CD4-positive, alpha-beta memory T cell (primary cell): Measurements from ENCODE around the gene TRIM59. TPM values are rescaled to one million over a fixed set of nuclear protein-coding genes. Genes with fewer than 3 reads are reported as not detected.

Source experiments
- CTCF ChIA-PET: fragments of 350-600 bp; sonication (Branson Sonifier 250); formaldehyde crosslinking; loops from one replicate; lab custom pipeline; 2021; ENCODE audit warnings: inconsistent platforms; ENCODE audit not compliant: partially characterized antibody; lab: Charles Lee
- POLR2A ChIA-PET: fragments of 350-600 bp; sonication (Branson Sonifier 250); formaldehyde crosslinking; loops from one replicate; lab custom pipeline; 2021; ENCODE audit not compliant: partially characterized antibody; lab: Charles Lee
- DNase-seq, 5 donors: peaks; one replicate each; pipeline versions ENCODE4 v3.0.0 to v3.0.0-alpha.2; 2020 to 2022; ENCODE audit warnings: mixed read lengths in 1 of 5
- H3K27ac ChIP-seq: one replicate; pipeline ENCODE4 v1.7.0; 2013; ENCODE audit warnings: low read depth, low read length
- H3K27me3 ChIP-seq: 2 replicates; pipeline ENCODE4 v1.7.0; 2013; ENCODE audit warnings: mild to moderate bottlenecking, low read length, moderate library complexity; ENCODE audit not compliant: insufficient read depth
- H3K36me3 ChIP-seq: 2 replicates; pipeline ENCODE4 v1.7.0; 2013; ENCODE audit warnings: mild to moderate bottlenecking, low read length, moderate library complexity; ENCODE audit not compliant: insufficient read depth
- H3K4me1 ChIP-seq: 2 replicates; pipeline ENCODE4 v1.7.0; 2013; ENCODE audit warnings: mild to moderate bottlenecking, low read length, moderate library complexity; ENCODE audit not compliant: insufficient read depth
- H3K4me3 ChIP-seq, 2 donors: one replicate each; pipeline ENCODE4 v1.7.0; 2013; ENCODE audit warnings: low read length in 2 of 2, mild to moderate bottlenecking in 1 of 2
- H3K9me3 ChIP-seq, 2 donors: one replicate each; pipeline ENCODE4 v1.7.0; 2013; ENCODE audit warnings: low read length in 2 of 2, control low read depth in 1 of 2; ENCODE audit not compliant: control insufficient read depth in 1 of 2
- H3K27ac Mint-ChIP-seq, 7 donors: one replicate each; pipeline ENCODE4 v1.8.0; 2020 to 2021; ENCODE audit warnings: mixed read lengths in 7 of 7, mild to moderate bottlenecking in 6 of 7, inconsistent platforms in 3 of 7, moderate library complexity in 3 of 7
- H3K27me3 Mint-ChIP-seq, 2 donors: one replicate each; pipeline ENCODE4 v1.8.0; 2020 to 2021; ENCODE audit warnings: mixed read lengths in 2 of 2
- H3K36me3 Mint-ChIP-seq, 2 donors: one replicate each; pipeline ENCODE4 v1.8.0; 2020 to 2021; ENCODE audit warnings: mixed read lengths in 2 of 2, inconsistent platforms in 1 of 2, mild to moderate bottlenecking in 1 of 2
- H3K4me1 Mint-ChIP-seq, 4 donors: one replicate each; pipeline ENCODE4 v1.8.0; 2020 to 2021; ENCODE audit warnings: mixed read lengths in 4 of 4, mild to moderate bottlenecking in 1 of 4
- H3K4me3 Mint-ChIP-seq, 8 donors: one replicate each; pipeline ENCODE4 v1.8.0; 2020 to 2021; ENCODE audit warnings: mixed read lengths in 8 of 8, mild to moderate bottlenecking in 7 of 8, moderate library complexity in 6 of 8, inconsistent platforms in 3 of 8
- H3K9me3 Mint-ChIP-seq, 8 donors: one replicate each; pipeline ENCODE4 v1.8.0; 2020 to 2021; ENCODE audit warnings: mixed read lengths in 8 of 8, mild to moderate bottlenecking in 5 of 8, inconsistent platforms in 3 of 8, moderate library complexity in 1 of 8
- intact Hi-C: fragments of 100-400 bp; cut with micrococcal nuclease; formaldehyde crosslinking; loops from one replicate; pipeline ENCODE4 v1.15.1; 2023
- polyA plus RNA-seq, 2 donors: library from polyadenylated mRNA; unstranded; fragments of 300-500 nt; fragmentation: Illumina TruSeq; gene quantifications; one replicate each; pipeline ENCODE4 v1.2.3, GENCODE V29; 2021
- total RNA-seq, 2 experiments: library from RNA; stranded (reverse); gene quantifications; one replicate each; pipeline ENCODE4 v1.2.3, GENCODE V29; 2021

The TRIM59 gene
- total and polyA plus RNA-seq, 4 experiments from 2014 or later: 21.6 to 31.5 (median 27.3) TPM

GRCh38 chr3:160402221-160403027 lies 47.2 kb downstream of the TRIM59 start:
- DNase-seq: peak in 1 of 5 donors; percentile 4
- peaks cover 41% of the 10 kb centered on the region for H3K4me1 ChIP-seq
- peaks cover 0 to 11% (median under 1%) of the 10 kb centered on the region in 8 donors for H3K9me3 Mint-ChIP-seq

DNA sequence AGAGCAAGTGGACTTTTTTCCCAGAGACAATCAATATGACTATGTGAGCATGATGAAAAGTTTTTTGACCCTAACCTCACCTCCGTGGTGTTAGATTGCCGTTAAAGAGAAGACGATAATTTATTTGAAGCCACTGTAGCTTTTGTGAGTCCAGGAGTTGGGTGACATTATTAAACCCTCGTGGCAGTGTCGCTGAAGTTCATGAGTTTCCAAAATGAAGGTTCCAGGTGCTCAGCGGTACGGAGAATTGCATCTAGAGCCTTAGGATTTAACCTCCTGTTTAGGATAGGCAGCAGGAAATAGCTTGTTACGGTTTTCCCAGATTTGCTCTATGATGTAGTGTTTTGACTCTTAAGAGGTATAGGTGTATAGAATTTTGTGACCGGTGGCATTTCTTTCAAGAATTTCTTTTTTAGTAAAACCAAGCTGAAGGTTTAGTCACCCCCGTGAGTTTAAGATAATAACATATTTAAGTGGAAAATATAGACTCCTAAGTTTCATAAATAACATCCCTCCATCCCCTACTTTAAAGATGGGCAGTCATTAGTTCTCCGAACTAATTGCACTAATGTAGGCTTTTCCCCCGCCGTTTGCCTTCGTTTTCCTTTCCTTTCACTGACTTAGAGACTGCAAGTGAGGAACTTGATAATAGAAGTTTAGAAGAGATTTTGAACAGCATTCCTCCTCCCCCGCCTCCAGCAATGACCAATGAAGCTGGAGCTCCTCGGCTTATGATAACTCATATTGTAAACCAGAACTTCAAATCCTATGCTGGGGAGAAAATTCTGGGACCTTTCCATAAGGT lies 48.1 kb downstream of the TRIM59 start:
- peak in 2 of 5 donors; percentile 4 to 19 for DNase-seq
- Mint-ChIP-seq H3K4me1 (peaks cover 32 to 57% (median 40%) of the 10 kb centered on the region in 4 donors), H3K9me3 (peaks cover 0 to 11% (median under 1%) of the 10 kb centered on the region in 8 donors), H3K27ac (peak overlapping the region; percentile 66 to 96 (median 87)), H3K4me3 (peak overlapping the region; percentile 82 to 98 (median 92)), H3K36me3 (peaks cover 4 to 40% of the 10 kb centered on the region in 2 donors), H3K27me3 (no peaks in the 10 kb centered on the region)
- POLR2A ChIA-PET: interaction anchor here (1.2 to 3.1 kb wide), 3 partner anchors 8 to 48 kb away, joined by 5 to 12 read pairs (median 9); partner anchors contain the start of gene TRIM59
- intact Hi-C loops: loop anchor here (5.0 kb wide), 1 partner anchor 174 kb away; the partner anchor contains the start of gene C3orf80
- Histone ChIP-seq H3K4me3 (peak overlapping the region; percentile 68 to 86), H3K27ac (peak overlapping the region; percentile 91), H3K4me1 (peaks cover 41% of the 10 kb centered on the region), H3K36me3 (no peaks in the 10 kb centered on the region), H3K9me3 (no peaks in the 10 kb centered on the region), H3K27me3 (no peaks in the 10 kb centered on the region)
- CTCF ChIA-PET: interaction anchor here (1.1 to 2.6 kb wide), 5 partner anchors 10 to 412 kb away, joined by 4 to 21 read pairs (median 6); partner anchors contain the start of genes IL12A and TRIM59

More at GRCh38 chr3:160402221-160403027, 47.2 kb downstream of the TRIM59 start:
- POLR2A ChIA-PET: interaction anchor here (0.6 to 3.1 kb wide), 5 partner anchors 10 to 285 kb away, joined by 3 to 9 read pairs (median 4); partner anchors contain the start of genes KPNA4 and TRIM59
- CTCF ChIA-PET: interaction anchor here (1.0 to 2.6 kb wide), 5 partner anchors 9 to 413 kb away, joined by 4 to 21 read pairs (median 6); partner anchors contain the start of genes IL12A and TRIM59
- intact Hi-C loops: loop anchor here (5.0 kb wide), 1 partner anchor 175 kb away; the partner anchor contains the start of gene C3orf80
- Mint-ChIP-seq H3K4me3 (peak overlapping the region; percentile 69 to 98 (median 92)), H3K27ac (peak overlapping the region; percentile 6 to 89 (median 70)), H3K27me3 (no peaks in the 10 kb centered on the region), H3K36me3 (peaks cover 4 to 40% of the 10 kb centered on the region in 2 donors), H3K4me1 (peaks cover 30 to 53% (median 36%) of the 10 kb centered on the region in 4 donors)
- no peaks in the 10 kb centered on the region for H3K27me3 ChIP-seq
- H3K9me3 ChIP-seq: no peaks in the 10 kb centered on the region
- H3K4me3 ChIP-seq: peak overlapping the region in 1 of 2 donors; percentile 15
- peak overlapping the region; percentile 91 for H3K27ac ChIP-seq
- H3K36me3 ChIP-seq: no peaks in the 10 kb centered on the region

DNA sequence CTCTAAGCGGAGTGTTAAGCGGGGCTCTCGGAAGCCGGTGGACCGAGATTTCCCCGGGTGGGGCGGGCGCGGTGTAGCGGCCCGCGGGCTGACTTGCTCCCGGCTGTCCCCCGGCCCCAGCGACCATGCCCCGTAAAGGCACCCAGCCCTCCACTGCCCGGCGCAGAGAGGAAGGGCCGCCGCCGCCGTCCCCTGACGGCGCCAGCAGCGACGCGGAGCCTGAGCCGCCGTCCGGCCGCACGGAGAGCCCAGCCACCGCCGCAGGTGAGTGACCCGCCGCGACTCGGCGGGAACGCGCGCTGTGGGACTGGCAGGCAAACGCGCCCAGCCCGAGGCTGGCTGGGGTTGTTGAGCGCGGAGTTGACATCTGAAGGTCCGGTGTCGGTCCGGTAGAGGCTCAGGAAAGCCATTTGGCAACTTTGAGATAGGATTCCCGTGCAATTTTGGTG lies 48.9 kb downstream of the TRIM59 start:
- H3K4me3 Mint-ChIP-seq: peak overlapping the region; percentile 91 to 100 (median 98)
- H3K4me1 ChIP-seq: peaks cover 41% of the 10 kb centered on the region
- H3K36me3 Mint-ChIP-seq: peaks cover 4 to 39% of the 10 kb centered on the region in 2 donors
- peaks cover 0 to 11% (median under 1%) of the 10 kb centered on the region in 8 donors for H3K9me3 Mint-ChIP-seq
- ChIA-PET CTCF (interaction anchor here (1.1 to 3.2 kb wide), 5 partner anchors 10 to 412 kb away, joined by 4 to 21 read pairs (median 6); partner anchors contain the start of genes IL12A and TRIM59), POLR2A (interaction anchor here (0.6 to 4.1 kb wide), 7 partner anchors 8 to 114 kb away, joined by 3 to 35 read pairs (median 9); partner anchors contain the start of gene TRIM59)
- H3K4me3 ChIP-seq: peak overlapping the region; percentile 68 to 86
- no peaks in the 10 kb centered on the region for H3K27me3 ChIP-seq
- H3K27me3 Mint-ChIP-seq: no peaks in the 10 kb centered on the region
- H3K4me1 Mint-ChIP-seq: peaks cover 34 to 57% (median 40%) of the 10 kb centered on the region in 4 donors
- intact Hi-C loops: loop anchor here (5.0 kb wide), 1 partner anchor 173 kb away; the partner anchor contains the start of gene C3orf80
- no peaks in the 10 kb centered on the region for H3K36me3 ChIP-seq
- no peaks in the 10 kb centered on the region for H3K9me3 ChIP-seq
- DNase-seq: peak in 3 of 5 donors; percentile 21 to 26 (median 22)
- peak overlapping the region; percentile 86 to 100 (median 99) for H3K27ac Mint-ChIP-seq
- H3K27ac ChIP-seq: peak overlapping the region; percentile 91

DNA sequence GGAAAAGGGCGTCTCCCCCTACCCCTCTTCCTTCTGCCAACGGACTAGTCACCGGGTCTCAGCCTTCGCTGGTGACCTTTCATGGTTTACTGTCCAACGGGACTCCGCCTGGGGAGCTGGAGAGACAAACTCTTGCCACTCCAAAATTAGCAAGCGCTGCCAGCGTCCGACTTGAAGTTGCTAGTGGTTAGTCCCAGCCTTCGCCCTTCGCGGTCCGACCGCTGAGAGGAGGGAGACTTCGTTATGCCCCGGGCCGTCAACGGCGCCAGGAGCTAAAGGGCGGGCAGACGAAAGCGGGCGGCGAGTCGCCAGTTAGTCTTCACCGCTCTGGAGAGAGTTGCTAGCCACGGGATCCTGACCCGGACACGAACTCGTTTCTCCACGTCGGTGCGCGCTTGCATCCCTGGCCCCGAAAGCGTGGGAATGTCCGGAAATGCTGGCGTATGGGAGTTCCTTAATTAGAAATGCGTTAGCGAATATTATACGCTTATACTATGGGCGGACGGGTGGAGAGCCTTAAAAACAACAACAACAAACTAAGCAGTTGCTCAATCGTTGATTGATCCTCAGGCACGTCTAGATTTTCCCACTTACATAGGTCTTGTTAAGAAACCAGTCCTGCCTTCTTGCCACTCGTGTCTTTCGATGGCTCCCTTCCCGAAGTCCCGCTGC lies 49.4 kb downstream of the TRIM59 start:
- peaks cover 0 to 11% (median under 1%) of the 10 kb centered on the region in 8 donors for H3K9me3 Mint-ChIP-seq
- peaks cover 4 to 38% of the 10 kb centered on the region in 2 donors for H3K36me3 Mint-ChIP-seq
- peaks cover 34 to 57% (median 41%) of the 10 kb centered on the region in 4 donors for H3K4me1 Mint-ChIP-seq
- POLR2A ChIA-PET: interaction anchor here (0.6 to 4.1 kb wide), 9 partner anchors 9 to 167 kb away, joined by 3 to 35 read pairs (median 4); partner anchors contain the start of gene TRIM59
- intact Hi-C loops: loop anchor here (5.0 kb wide), 1 partner anchor 173 kb away; the partner anchor contains the start of gene C3orf80
- peaks cover 41% of the 10 kb centered on the region for H3K4me1 ChIP-seq
- H3K27me3 ChIP-seq: no peaks in the 10 kb centered on the region
- peak overlapping the region; percentile 91 to 100 (median 98) for H3K4me3 Mint-ChIP-seq
- no peaks in the 10 kb centered on the region for H3K9me3 ChIP-seq
- H3K27me3 Mint-ChIP-seq: no peaks in the 10 kb centered on the region
- no peaks in the 10 kb centered on the region for H3K36me3 ChIP-seq
- peak overlapping the region; percentile 68 to 86 for H3K4me3 ChIP-seq
- H3K27ac ChIP-seq: peak overlapping the region; percentile 91
- peak in 2 of 5 donors; percentile 27 to 54 for DNase-seq
- CTCF ChIA-PET: interaction anchor here (0.7 to 3.2 kb wide), 2 partner anchors 12 to 49 kb away, joined by 3 to 21 read pairs; partner anchors contain the start of gene TRIM59
- H3K27ac Mint-ChIP-seq: peak overlapping the region; percentile 97 to 100 (median 99)

DNA sequence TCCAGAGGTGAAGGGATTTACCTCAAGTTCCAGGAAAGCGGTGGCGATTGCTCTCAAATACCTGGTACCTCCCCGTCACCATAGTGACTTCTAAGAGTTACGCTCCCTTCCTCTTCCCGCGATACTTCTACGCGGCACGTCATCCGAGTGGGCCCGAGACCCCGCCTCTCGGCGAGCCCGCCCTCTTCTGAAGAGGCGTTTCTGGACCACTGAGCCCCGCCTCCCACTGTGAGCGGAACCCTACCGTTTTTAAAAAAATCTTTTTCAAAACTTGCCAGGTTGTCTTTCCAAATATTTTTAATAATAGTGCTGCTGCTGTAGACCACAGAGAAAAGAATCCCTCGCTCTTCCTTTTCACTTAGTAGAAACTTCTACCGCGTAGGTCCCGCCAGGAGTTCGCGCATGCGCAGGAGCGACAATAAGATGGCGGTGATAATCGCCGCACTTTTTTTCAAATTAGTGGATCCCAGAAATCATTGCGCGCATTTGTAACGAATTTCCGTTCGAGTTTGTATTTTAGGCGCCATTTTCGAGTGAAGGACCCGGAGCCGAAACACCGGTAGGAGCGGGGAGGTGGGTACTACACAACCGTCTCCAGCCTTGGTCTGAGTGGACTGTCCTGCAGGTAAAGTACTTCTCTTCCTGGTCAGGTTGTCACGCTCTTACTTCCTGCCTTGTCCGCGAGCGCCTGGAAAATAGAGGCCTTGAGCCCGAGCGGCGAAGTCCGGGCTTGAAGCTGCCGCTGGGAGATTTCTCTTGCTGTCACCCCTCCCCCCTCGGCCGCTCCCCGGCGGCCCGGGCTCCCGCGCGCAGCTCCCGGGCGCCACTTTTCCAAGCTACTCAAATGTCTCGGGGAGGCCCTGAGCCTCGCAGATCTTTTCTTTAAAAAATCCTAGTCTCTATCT lies 50.2 kb downstream of the TRIM59 start, which contains the start of the genes IFT80 and SMC4:
Gene IFT80, minus strand, starts transcription at position 101 of the 905 bp plus-strand sequence. CDS start 14,625 bp downstream, outside the sequence.
Gene SMC4, plus strand, starts transcription at position 526 of the 905 bp plus-strand sequence. CDS start 1,177 bp downstream, outside the sequence.
- H3K4me3 Mint-ChIP-seq: peak within 1 kb of the TSS; percentile 91 to 100 (median 98)
- H3K36me3 Mint-ChIP-seq: peaks cover 4 to 36% of the 10 kb centered on the region in 2 donors
- CTCF ChIA-PET: interaction anchor here (0.7 to 3.2 kb wide), 3 partner anchors 12 to 50 kb away, joined by 3 to 21 read pairs (median 3); partner anchors contain the start of gene TRIM59
- H3K27ac Mint-ChIP-seq: peak within 1 kb of the TSS; percentile 97 to 100 (median 99)
- POLR2A ChIA-PET: interaction anchor here (0.6 to 4.1 kb wide), 10 partner anchors 9 to 229 kb away, joined by 3 to 35 read pairs (median 4); partner anchors contain the start of gene TRIM59
- Histone ChIP-seq H3K4me3 (peak within 1 kb of the TSS; percentile 68 to 86), H3K27ac (peak within 1 kb of the TSS; percentile 91), H3K9me3 (no peaks in the 10 kb centered on the region), H3K27me3 (no peaks in the 10 kb centered on the region), H3K4me1 (peaks cover 37% of the 10 kb centered on the region), H3K36me3 (no peaks in the 10 kb centered on the region)
- peaks cover 32 to 53% (median 40%) of the 10 kb centered on the region in 4 donors for H3K4me1 Mint-ChIP-seq
- DNase-seq: peak; percentile 96 to 97 (median 97)
- intact Hi-C loops: loop anchor here (1.0 to 5.0 kb wide), 6 partner anchors 29 to 1597 kb away; partner anchors contain the start of genes C3orf80, KPNA4, MFSD1 and TRIM59
- peaks cover 0 to 11% (median under 1%) of the 10 kb centered on the region in 8 donors for H3K9me3 Mint-ChIP-seq
- H3K27me3 Mint-ChIP-seq: no peaks in the 10 kb centered on the region
